Activated CD4-positive, alpha-beta T cell treated with anti-CD3 and anti-CD28 coated beads, Interleukin-2, amount 10 ng/mL, durations not matched to agents 7 days and 5 days (primary cell): ENCODE results near the gene CYBC1. TPM values are rescaled to one million over a fixed set of nuclear protein-coding genes. Genes with fewer than 3 reads are reported as not detected.

ENCODE experiments used
- CTCF ChIA-PET: fragments of 350-600 bp; sonication (Branson Sonifier 250); formaldehyde crosslinking; loops from one replicate; lab custom pipeline; 2021; ENCODE audit warnings: antibody characterized with exemption; lab: Charles Lee
- POLR2A ChIA-PET: fragments of 350-600 bp; sonication (Branson Sonifier 250); formaldehyde crosslinking; loops from one replicate; lab custom pipeline; 2021; ENCODE audit warnings: antibody characterized with exemption; lab: Charles Lee
- DNase-seq: peaks from one replicate; pipeline ENCODE4 v3.0.0-alpha.2; 2020
- H3K27ac Mint-ChIP-seq: one replicate; pipeline ENCODE4 v1.8.0; 2021; ENCODE audit warnings: mild to moderate bottlenecking, moderate library complexity, mixed read lengths
- H3K27me3 Mint-ChIP-seq: one replicate; pipeline ENCODE4 v1.8.0; 2021; ENCODE audit warnings: mixed read lengths
- H3K36me3 Mint-ChIP-seq: one replicate; pipeline ENCODE4 v1.8.0; 2021; ENCODE audit warnings: low read depth, mixed read lengths
- H3K4me1 Mint-ChIP-seq: one replicate; pipeline ENCODE4 v1.8.0; 2021; ENCODE audit warnings: mixed read lengths
- H3K4me3 Mint-ChIP-seq: one replicate; pipeline ENCODE4 v1.8.0; 2021; ENCODE audit warnings: mild to moderate bottlenecking, moderate library complexity, mixed read lengths
- H3K9me3 Mint-ChIP-seq: one replicate; pipeline ENCODE4 v1.8.0; 2021; ENCODE audit warnings: mixed read lengths
- total RNA-seq, 2 experiments: library from RNA; stranded (reverse); gene quantifications; one replicate each; pipeline ENCODE4 v1.2.3, GENCODE V29; 2021

Gene CYBC1
- total RNA-seq, 2 experiments from 2014 or later, result 300 to 324 TPM

DNA sequence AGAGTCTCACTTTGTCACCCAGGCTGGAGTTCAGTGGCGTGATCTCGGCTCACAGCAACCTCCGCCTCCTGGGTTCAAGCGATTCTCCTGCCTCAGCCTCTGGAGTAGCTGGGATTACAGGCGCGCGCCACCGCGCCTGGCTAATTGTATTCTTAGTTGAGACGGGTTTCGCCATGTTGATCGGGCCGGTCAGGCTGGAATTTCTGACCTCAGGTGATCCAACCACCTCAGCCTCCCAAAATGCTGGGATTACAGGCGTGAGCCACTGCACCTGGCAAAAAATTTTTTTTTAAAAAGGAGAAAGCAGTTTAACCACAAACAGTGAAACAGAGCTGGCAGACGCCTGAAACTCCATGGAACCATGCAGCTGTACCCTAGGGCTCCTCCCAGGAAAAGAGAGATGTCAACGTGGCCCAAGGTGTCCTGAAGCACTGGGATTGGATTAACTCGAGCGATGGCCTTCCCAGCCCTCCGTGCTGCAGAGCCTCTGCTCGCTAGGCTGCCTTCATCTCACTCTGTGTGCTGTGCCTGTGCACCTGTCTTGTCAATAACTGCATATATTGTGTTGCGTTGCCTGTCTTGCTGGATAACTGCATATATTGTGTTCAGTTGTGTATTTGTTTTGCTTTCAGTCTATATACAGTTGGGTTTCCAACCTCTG lies 39.4 kb upstream of the CYBC1 start:
- Mint-ChIP-seq H3K36me3 (peaks cover 34% of the 10 kb centered on the region), H3K27ac (no peak overlapping the region), H3K27me3 (no peaks in the 10 kb centered on the region), H3K4me1 (peaks cover 31% of the 10 kb centered on the region), H3K9me3 (no peaks in the 10 kb centered on the region), H3K4me3 (no peak overlapping the region)
- POLR2A ChIA-PET, result no interaction called here
- DNase-seq, result no peak
- CTCF ChIA-PET, result interaction anchor here (2.2 kb wide), 1 partner anchor 20 kb away, joined by 5 read pairs; no protein-coding TSS in a partner anchor

DNA sequence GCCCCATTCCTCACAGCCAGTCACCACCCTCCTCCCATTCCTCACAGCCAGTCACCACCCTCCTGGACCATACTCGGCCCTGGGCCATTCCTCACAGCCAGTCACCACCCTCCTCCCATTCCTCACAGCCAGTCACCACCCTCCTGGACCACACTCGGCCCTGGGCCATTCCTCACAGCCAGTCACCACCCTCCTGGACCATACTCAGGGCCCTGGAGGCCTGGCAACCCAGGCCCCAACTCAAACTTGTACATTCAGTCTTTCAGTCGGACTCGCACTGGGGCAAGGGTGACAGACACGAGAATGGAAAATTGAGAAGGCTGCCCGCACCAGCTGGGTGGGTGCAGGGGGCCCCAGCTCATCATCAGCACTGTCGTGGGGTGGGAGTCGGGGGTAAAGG lies 38.6 kb upstream of the CYBC1 start:
- DNase-seq, result no peak
- ChIA-PET CTCF (interaction anchor here (0.7 to 2.2 kb wide), 2 partner anchors 12 to 19 kb away, joined by 3 to 5 read pairs; no protein-coding TSS in a partner anchor), POLR2A (no interaction called here)
- H3K9me3 Mint-ChIP-seq, result no peaks in the 10 kb centered on the region
- no peaks in the 10 kb centered on the region for H3K27me3 Mint-ChIP-seq
- peaks cover 39% of the 10 kb centered on the region for H3K36me3 Mint-ChIP-seq
- H3K4me3 Mint-ChIP-seq, result no peak overlapping the region
- no peak overlapping the region for H3K27ac Mint-ChIP-seq
- H3K4me1 Mint-ChIP-seq, result peaks cover 23% of the 10 kb centered on the region

DNA sequence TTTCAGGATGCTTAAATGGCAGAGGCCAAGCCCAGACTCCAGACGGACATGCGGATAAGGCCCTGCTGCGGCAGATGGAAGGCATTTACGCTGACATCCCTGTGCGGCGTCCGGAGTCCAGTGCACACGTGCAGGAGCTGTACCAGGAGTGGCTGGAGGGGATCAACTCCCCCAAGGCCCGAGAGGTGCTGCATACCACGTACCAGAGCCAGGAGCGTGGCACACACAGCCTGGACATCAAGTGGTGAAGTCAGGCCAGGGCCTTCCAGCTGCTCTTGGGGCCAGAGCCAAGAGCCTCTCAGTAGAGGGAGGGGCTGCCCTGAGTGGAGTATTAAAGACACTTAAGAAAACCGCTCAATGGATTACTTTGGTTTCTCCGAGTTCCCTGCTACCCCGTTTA lies 37.4 kb upstream of the CYBC1 start:
- Mint-ChIP-seq H3K27me3 (no peaks in the 10 kb centered on the region), H3K4me1 (peaks cover 19% of the 10 kb centered on the region), H3K9me3 (no peaks in the 10 kb centered on the region), H3K27ac (peak overlapping the region; percentile 64), H3K4me3 (no peak overlapping the region), H3K36me3 (peaks cover 49% of the 10 kb centered on the region)
- no peak for DNase-seq
- CTCF ChIA-PET, result no interaction called here
- POLR2A ChIA-PET, result no interaction called here

DNA sequence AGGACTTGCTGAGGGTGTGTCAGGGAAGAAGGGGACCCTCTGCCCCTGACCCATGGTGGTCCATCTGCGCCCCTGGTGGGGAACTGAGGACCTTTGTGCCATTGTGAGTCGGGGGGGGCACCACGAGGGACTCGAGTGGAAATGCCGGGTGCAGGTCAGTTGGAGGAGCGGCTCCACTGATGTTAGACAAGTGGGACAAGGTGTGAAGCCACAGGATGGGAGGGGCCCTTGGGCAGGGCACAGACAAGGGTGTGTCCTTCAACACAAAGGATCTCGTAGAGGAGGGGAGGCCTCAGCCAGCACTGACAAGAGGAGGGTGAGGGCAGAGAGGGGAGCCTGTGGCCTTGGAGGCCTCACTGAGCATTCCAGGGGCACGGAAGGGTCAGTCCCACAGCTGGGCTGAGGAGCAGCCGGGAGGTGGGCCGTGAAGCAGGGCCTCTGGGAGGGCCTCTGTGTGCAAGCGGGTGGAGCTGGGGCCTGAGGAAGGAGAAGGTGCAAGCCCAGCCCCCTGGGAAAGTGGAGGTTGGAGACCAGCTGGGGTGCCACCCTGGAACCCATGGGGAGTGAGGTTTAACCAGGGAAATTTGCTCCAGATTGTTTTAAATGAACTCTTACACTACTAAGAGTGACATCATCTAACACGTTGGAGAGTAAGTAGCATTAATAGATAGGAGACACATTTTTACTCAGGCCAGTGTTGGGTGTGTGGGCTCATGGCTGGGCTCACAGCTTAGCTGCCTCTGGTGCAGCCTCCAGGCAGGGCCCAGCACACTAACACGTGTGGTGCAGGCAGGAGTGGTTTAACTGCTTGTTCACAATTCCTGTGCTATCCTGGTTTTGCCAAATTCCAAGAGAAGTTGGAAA lies 35.9 kb upstream of the CYBC1 start:
- H3K9me3 Mint-ChIP-seq, result no peaks in the 10 kb centered on the region
- POLR2A ChIA-PET, result no interaction called here
- DNase-seq, result peak; percentile 25
- H3K27me3 Mint-ChIP-seq, result no peaks in the 10 kb centered on the region
- CTCF ChIA-PET, result no interaction called here
- no peak overlapping the region for H3K4me3 Mint-ChIP-seq
- peaks cover 59% of the 10 kb centered on the region for H3K36me3 Mint-ChIP-seq
- H3K27ac Mint-ChIP-seq, result peak overlapping the region; percentile 86
- H3K4me1 Mint-ChIP-seq, result peaks cover 19% of the 10 kb centered on the region

DNA sequence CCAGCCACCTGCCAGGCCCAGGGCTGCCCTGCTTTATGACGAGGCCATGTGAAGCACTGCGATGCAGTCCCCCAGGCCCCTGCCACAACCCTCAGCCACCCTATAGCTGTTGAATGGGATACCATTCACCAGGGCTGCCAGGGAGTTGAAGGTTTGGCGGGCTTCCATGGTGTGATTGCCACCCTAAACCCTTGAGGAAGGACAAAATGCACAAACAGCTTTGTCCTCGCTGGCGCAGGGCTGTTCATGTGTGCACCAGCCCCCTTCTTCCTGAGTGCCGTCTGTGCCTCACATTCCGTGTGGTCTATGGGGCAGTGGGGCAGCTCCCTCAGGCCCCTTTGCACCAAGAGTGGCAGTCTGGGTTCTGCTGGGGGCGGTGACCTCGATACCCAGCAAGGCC lies 33.3 kb upstream of the CYBC1 start:
- ChIA-PET CTCF (interaction anchor here (0.6 to 0.9 kb wide), 2 partner anchors 15 to 63 kb away, joined by 3 read pairs; no protein-coding TSS in a partner anchor), POLR2A (no interaction called here)
- Mint-ChIP-seq H3K9me3 (no peaks in the 10 kb centered on the region), H3K36me3 (peaks cover 67% of the 10 kb centered on the region), H3K27ac (no peak overlapping the region), H3K4me1 (peaks cover 26% of the 10 kb centered on the region), H3K27me3 (no peaks in the 10 kb centered on the region), H3K4me3 (no peak overlapping the region)
- no peak for DNase-seq

DNA sequence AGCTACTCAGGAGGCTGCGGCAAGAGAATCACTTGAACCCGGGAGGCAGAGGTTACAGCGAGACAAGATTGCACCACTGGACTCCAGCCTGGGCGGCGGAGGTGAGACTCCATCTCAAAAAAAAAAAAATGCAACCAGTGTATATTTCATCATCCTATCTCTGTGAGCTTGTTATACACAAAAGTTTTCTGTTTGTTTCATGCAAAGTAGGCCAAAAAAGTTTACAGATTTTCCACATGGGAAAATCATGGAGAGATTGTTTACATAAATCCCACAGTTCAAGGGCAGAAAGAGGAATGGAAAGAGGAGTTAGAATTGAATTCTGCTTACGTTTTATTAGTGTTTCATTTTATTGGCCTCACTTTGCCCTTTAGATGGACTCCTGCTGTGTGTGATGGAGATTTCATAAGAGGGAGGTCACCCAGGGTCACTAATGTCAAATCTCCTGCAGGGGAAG lies 32.7 kb upstream of the CYBC1 start:
- Mint-ChIP-seq H3K36me3 (peaks cover 63% of the 10 kb centered on the region), H3K4me1 (peaks cover 32% of the 10 kb centered on the region), H3K4me3 (no peak overlapping the region), H3K27ac (no peak overlapping the region), H3K9me3 (no peaks in the 10 kb centered on the region), H3K27me3 (no peaks in the 10 kb centered on the region)
- no peak for DNase-seq
- POLR2A ChIA-PET, result no interaction called here
- CTCF ChIA-PET, result no interaction called here

DNA sequence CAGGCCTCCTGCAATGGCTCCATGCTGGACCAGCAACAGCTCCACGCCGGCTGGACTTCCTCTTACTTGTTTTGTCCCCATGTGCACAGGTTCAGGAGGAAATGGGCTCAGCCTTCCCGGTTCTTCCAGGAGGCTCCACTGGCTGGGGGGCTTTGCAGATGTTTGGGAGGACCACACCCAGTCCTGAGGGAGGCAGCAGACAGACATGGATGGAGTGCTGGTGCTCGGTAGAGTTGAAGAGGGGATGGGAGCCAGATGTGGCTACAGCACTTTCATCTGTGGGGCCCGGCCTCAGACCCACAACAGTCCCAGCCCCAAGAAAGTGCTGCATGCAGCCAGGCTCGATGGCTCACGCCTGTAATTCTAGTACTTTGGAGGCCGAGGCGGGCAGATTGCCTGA lies 29.8 kb upstream of the CYBC1 start:
- peak overlapping the region; percentile 19 for H3K27ac Mint-ChIP-seq
- no peak for DNase-seq
- peaks cover 50% of the 10 kb centered on the region for H3K36me3 Mint-ChIP-seq
- ChIA-PET CTCF (interaction anchor here (1.2 to 1.3 kb wide), 2 partner anchors 10 to 53 kb away, joined by 3 to 6 read pairs; no protein-coding TSS in a partner anchor), POLR2A (no interaction called here)
- no peaks in the 10 kb centered on the region for H3K9me3 Mint-ChIP-seq
- H3K4me1 Mint-ChIP-seq, result peaks cover 24% of the 10 kb centered on the region
- no peaks in the 10 kb centered on the region for H3K27me3 Mint-ChIP-seq
- no peak overlapping the region for H3K4me3 Mint-ChIP-seq

DNA sequence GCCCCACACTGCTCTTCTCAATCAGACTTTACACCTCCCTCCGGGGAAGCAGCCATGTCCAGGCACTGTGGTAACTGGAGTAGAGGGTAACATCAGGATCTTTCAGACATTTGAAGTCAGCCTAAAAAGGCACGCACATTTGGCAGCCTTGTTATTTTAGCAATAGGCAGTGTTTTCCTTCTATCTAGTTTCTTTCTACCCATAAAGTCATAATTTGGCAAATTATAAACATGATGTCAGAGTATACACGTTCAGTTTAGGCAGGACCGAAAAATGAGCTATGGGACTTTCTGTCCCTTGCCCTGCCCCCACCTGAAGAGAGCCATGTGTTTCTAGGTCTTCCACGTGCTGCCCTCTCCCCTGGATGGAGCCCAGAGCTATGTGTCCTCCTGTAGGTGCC lies 29.1 kb upstream of the CYBC1 start:
- ChIA-PET CTCF (interaction anchor here (0.5 to 1.5 kb wide), 2 partner anchors 20 to 1915 kb away, joined by 3 to 4 read pairs; no protein-coding TSS in a partner anchor), POLR2A (no interaction called here)
- Mint-ChIP-seq H3K4me1 (peaks cover 24% of the 10 kb centered on the region), H3K36me3 (peaks cover 47% of the 10 kb centered on the region), H3K27ac (peak overlapping the region; percentile 89), H3K27me3 (no peaks in the 10 kb centered on the region), H3K9me3 (no peaks in the 10 kb centered on the region), H3K4me3 (no peak overlapping the region)
- no peak for DNase-seq

DNA sequence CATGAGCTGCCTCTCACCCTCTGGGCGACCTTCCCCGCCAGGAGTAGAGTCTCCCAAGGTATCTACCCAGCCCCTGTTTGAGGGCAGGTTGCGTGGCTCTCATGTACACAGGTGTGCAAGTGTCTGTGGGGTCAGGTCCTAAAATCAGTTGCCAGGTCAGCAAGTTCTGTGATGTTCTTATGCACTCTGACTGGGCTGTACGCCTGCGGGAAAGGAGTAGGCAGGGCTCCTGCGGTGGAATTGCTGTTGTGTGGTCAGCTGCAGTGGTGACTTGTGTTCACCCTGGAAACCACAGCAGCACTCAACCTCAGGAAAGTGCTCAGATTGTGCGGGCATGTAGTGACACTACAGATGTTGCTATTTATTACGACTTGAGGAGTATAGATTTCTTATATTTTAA lies 27.4 kb upstream of the CYBC1 start:
- H3K36me3 Mint-ChIP-seq, result peaks cover 40% of the 10 kb centered on the region
- H3K4me3 Mint-ChIP-seq, result no peak overlapping the region
- ChIA-PET CTCF (interaction anchor here (1.6 to 1.9 kb wide), 2 partner anchors 16 to 31 kb away, joined by 3 to 5 read pairs; no protein-coding TSS in a partner anchor), POLR2A (no interaction called here)
- H3K9me3 Mint-ChIP-seq, result no peaks in the 10 kb centered on the region
- peak overlapping the region; percentile 34 for H3K27ac Mint-ChIP-seq
- DNase-seq, result no peak
- peaks cover 26% of the 10 kb centered on the region for H3K4me1 Mint-ChIP-seq
- H3K27me3 Mint-ChIP-seq, result no peaks in the 10 kb centered on the region

DNA sequence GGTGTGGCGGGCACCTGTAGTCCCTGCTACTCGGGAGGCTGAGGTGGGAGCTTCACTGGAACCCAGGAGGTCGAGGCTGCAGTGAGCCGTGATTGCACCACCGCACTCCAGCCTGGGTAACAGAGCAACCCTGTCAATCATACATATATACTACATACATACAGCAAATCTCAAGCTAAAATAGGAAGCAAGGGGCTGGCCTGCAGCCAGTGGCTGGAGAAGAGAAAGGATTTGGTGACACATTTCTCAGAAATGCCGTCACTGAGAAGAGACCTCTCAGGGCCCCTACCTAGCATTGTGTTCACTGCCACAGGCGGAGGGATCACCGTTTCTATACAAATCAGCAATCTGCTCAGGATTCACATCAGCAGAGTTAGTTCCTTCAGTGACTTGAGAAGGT lies 24.9 kb upstream of the CYBC1 start:
- no peak for DNase-seq
- ChIA-PET CTCF (no interaction called here), POLR2A (no interaction called here)
- Mint-ChIP-seq H3K27ac (no peak overlapping the region), H3K9me3 (no peaks in the 10 kb centered on the region), H3K4me3 (no peak overlapping the region), H3K36me3 (peaks cover 38% of the 10 kb centered on the region), H3K4me1 (peaks cover 26% of the 10 kb centered on the region), H3K27me3 (no peaks in the 10 kb centered on the region)

DNA sequence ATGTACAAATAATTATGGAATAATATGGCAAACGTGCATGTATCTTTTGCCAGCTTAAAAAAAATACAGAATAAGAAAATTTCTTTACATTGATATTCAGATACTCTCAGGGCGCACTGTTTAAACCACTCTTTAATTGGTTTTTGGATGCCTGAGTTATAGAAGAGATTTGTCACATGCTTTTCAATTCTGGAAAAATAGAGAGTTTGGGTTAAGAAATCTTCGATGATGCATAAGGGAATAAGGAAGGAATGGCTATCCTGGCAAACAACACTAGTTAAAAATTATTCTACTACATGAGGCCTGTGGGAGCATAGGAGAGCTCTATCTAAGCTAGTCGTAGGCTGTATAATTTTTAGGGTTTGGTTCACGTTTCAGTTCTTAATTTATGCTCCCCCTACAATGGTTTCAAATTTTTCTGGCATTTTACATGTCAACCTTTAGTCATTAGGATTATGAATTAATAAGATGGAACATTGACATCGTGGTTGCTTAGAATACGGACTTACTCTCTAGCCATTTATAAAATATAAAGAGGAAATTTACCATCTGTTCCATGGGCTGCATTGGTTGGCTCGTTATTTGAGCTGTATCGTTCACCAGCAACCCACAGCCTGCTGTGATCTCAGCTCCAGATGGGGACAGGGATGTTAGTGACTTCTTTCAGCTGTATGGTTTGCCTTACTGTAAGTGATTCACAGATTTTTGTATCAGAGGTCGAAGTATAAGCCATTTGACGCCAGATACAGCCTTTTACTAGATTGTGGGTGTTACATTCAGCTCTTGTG lies 23.9 kb upstream of the CYBC1 start:
- CTCF ChIA-PET, result interaction anchor here (1.5 kb wide), 1 partner anchor 15 kb away, joined by 3 read pairs; no protein-coding TSS in a partner anchor
- Mint-ChIP-seq H3K36me3 (peaks cover 40% of the 10 kb centered on the region), H3K27ac (no peak overlapping the region), H3K4me3 (no peak overlapping the region), H3K27me3 (no peaks in the 10 kb centered on the region), H3K9me3 (no peaks in the 10 kb centered on the region), H3K4me1 (peaks cover 26% of the 10 kb centered on the region)
- no peak for DNase-seq
- POLR2A ChIA-PET, result no interaction called here

DNA sequence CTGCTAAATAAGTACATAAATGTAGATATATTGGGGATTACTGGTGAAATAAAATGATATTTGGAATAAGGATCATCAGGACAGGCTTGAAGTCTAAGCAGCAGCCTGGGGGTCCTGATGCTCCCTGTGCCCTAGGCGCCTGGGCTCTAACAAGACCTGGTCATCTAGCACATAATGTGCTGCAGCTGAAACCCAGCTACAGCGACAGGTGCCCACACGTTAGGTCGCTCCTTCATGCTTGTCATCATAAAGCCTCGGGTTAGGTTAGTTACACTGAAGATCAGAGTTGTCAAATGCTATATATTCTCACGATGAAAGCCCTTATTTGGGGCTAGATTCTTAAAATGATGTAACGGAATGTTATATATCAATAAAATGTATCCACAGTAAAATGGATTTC lies 19.5 kb upstream of the CYBC1 start:
- no peak for DNase-seq
- Mint-ChIP-seq H3K36me3 (peaks cover 53% of the 10 kb centered on the region), H3K27ac (no peak overlapping the region), H3K9me3 (no peaks in the 10 kb centered on the region), H3K4me1 (peaks cover 14% of the 10 kb centered on the region), H3K27me3 (no peaks in the 10 kb centered on the region), H3K4me3 (no peak overlapping the region)
- ChIA-PET POLR2A (no interaction called here), CTCF (interaction anchor here (0.6 to 2.1 kb wide), 3 partner anchors 11 to 175 kb away, joined by 3 to 6 read pairs (median 5); no protein-coding TSS in a partner anchor)
